ENCODE measurements around the gene LPAR3.

- TF ChIP-seq EZH2phosphoT487 (IDR thresholded peaks at IDR 0.05; ENCODE audit: borderline replicate concordance, low read length) (no peak), CTCF (IDR thresholded peaks at IDR 0.05; ENCODE audit: low read depth, low read length, poor library complexity, severe bottlenecking) (no peak)
Measured at GRCh38 chr1:84830136-84830535, 62.9 kb downstream of the LPAR3 start.

Data from DOHH2 (cell line).